Left lung (tissue), 10 donors: Measurements from ENCODE around the gene RARRES1. TPM values are rescaled to one million over a fixed set of nuclear protein-coding genes. Genes with fewer than 3 reads are reported as not detected.
A peak's percentile ranks its signal among the peaks of the same experiment; 100 is the strongest.

Experiments used
- ATAC-seq: fragments of 200-7000 bp; cut with Tn5 transposase; one replicate; pipeline ENCODE4 v1.9.1; 2020; ENCODE audit warnings: moderate library complexity
- DNase-seq, 4 donors: peaks; one replicate each; pipeline ENCODE4 v3.0.0-alpha.2; 2013 to 2020
- H3K27ac ChIP-seq, 2 donors: fragments of 200-600 bp; sonication (generic) in 1 of 2; one replicate each; pipeline versions ENCODE4 v1.5.0 to v1.8.0; 2020 to 2021
- H3K27me3 ChIP-seq, 2 donors: fragments of 200-600 bp; sonication (generic) in 1 of 2; one replicate each; pipeline versions ENCODE4 v1.5.0 to v1.8.0; 2020 to 2021
- H3K36me3 ChIP-seq, 2 donors: fragments of 200-600 bp; sonication (generic) in 1 of 2; one replicate each; pipeline versions ENCODE4 v1.5.0 to v1.8.0; 2020 to 2021
- H3K4me1 ChIP-seq, 2 donors: fragments of 200-600 bp; one replicate each; pipeline ENCODE4 v1.8.0; 2021
- H3K4me3 ChIP-seq, 2 donors: fragments of 200-600 bp; sonication (generic) in 1 of 2; one replicate each; pipeline versions ENCODE4 v1.5.0 to v1.8.0; 2020 to 2021; ENCODE audit warnings: mild to moderate bottlenecking in 1 of 2
- H3K9me3 ChIP-seq, 2 donors: fragments of 200-600 bp; sonication (generic) in 1 of 2; one replicate each; pipeline versions ENCODE4 v1.5.0 to v1.8.0; 2020 to 2021
- intact Hi-C, 2 donors: fragments of 100-400 bp; cut with DNase I; formaldehyde crosslinking; loops; one replicate each; pipeline versions ENCODE4 v1.11.2 to v1.14.2; 2022
- polyA plus RNA-seq, 6 donors: library from polyadenylated mRNA; unstranded; fragments of 120-200 nt; gene quantifications; one replicate each; pipeline ENCODE4 v1.2.1, GENCODE V29; 2013; ENCODE audit not compliant: insufficient read length in 6 of 6
- total RNA-seq, 2 donors: library from RNA; stranded (reverse); fragmentation: NEBNext Ultra II Directional; extraction: Animal tissue kit (Norgen Biotek cat#: 25700); gene quantifications; one replicate each; pipeline ENCODE4 v1.2.1, GENCODE V29; 2021
- TF ChIP-seq, protein P1 (sequence below), 2 donors: fragments of 200-600 bp; sonication (generic) in 1 of 2; IDR thresholded peaks; one replicate each; pipeline versions ENCODE4 v1.5.0 to v1.8.0; 2021; ENCODE audit warnings: antibody characterized with exemption in 2 of 2
- donor health status: DM: no; HTN: yes; CAD: no.
- donor health status: DM: no; HTN: no; CAD: no.

The RARRES1 gene
- total and polyA plus RNA-seq, 8 donors, result 39.4 to 131 (median 65.2) TPM

DNA sequence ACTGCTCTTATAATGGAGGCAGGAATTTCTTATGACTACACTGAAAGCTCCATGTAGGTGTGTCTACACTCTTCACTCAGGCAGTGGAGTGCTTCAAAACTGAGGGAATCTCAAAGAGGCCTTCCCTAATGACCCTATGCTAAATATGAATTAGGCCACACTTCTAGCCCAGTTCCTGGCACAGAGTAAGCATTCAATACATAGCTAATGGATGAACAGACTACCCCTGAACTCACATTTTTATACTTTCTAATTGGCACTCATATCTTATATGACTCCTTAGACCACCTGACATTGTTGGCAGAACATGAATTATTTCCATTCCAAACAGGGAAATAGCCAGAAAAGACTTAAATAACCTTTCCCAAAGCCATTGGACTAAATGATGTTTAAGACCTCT lies 3.4 kb downstream of the RARRES1 start:
- Histone ChIP-seq H3K4me3 (no peak overlapping the region), H3K9me3 (no peaks in the 10 kb centered on the region), H3K4me1 (peaks cover 33 to 44% of the 10 kb centered on the region in 2 donors), H3K27ac (no peak overlapping the region), H3K27me3 (peaks cover 0 to 7% of the 10 kb centered on the region in 2 donors), H3K36me3 (no peaks in the 10 kb centered on the region)
- TF ChIP-seq, protein P1, sequence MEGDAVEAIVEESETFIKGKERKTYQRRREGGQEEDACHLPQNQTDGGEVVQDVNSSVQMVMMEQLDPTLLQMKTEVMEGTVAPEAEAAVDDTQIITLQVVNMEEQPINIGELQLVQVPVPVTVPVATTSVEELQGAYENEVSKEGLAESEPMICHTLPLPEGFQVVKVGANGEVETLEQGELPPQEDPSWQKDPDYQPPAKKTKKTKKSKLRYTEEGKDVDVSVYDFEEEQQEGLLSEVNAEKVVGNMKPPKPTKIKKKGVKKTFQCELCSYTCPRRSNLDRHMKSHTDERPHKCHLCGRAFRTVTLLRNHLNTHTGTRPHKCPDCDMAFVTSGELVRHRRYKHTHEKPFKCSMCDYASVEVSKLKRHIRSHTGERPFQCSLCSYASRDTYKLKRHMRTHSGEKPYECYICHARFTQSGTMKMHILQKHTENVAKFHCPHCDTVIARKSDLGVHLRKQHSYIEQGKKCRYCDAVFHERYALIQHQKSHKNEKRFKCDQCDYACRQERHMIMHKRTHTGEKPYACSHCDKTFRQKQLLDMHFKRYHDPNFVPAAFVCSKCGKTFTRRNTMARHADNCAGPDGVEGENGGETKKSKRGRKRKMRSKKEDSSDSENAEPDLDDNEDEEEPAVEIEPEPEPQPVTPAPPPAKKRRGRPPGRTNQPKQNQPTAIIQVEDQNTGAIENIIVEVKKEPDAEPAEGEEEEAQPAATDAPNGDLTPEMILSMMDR (IDR thresholded peaks at IDR 0.05), result no peak
- intact Hi-C loops, result no loop called here
- no peak for ATAC-seq
- no peak for DNase-seq

DNA sequence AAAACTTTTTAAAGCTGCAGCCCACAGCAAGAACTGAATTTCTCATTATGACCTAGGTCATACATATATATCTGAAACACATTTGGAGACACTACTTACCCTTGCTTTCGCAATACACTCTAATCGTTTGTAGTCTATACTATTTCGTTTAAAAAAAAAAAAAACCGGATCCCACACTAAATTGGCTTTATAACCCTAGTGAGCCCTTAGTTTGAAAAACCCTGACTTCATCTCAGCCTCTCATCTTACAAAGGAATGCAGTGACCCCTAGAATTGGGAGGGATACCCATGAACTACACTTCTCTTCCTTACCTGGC lies 4.2 kb downstream of the RARRES1 start:
- ATAC-seq (no peak), DNase-seq (no peak)
- Histone ChIP-seq H3K4me3 (no peak overlapping the region), H3K27ac (no peak overlapping the region), H3K4me1 (peaks cover 36 to 49% of the 10 kb centered on the region in 2 donors), H3K27me3 (peaks cover 0 to 7% of the 10 kb centered on the region in 2 donors), H3K36me3 (no peaks in the 10 kb centered on the region), H3K9me3 (no peaks in the 10 kb centered on the region)
- TF ChIP-seq, protein P1 (IDR thresholded peaks at IDR 0.05), result no peak
- intact Hi-C loops, result no loop called here

DNA sequence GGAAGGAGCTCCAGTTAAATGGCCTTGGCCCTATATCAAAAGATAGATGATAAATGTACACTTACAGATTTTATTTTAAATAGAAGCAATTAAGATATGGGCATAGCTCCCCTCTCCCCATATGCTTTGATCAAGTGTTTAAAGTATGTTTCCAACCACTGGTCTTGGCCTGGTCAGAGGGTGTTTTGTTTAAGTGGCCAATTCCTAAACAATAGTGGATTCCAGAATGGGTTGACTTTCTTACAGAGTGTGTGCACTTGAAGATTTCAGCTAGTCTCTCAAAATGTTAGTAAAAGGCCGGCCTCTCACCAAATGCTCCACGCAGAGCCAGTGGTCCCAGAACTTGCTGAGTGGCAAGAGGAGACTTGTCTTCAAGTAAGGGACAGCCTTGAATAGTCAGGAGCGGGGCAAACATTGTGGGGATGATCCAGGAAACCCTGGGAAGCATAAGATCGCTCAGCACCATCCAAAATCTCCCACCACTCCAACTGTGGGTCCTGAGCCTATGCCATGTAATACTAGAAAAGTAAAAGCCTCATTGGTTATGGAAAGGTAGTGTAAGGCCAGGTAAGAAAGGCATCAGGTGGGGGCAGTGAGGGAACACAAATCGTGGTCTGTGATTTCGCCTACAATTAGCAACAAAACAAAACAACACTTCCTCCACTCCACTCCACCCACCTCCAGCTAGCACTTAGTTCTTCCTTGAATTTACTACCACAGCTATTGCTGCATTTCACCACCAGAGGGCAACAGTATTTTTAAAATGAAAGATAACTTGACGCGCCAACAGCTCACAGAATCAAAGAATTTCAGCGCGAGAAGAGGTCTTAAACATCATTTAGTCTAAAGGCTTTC lies 4.8 kb downstream of the RARRES1 start:
- intact Hi-C loops, result loop anchor here in 1 of 2 donors (2.0 kb wide), 1 partner anchor 63 kb away; no protein-coding TSS in a partner anchor
- peak; percentile 63 for ATAC-seq
- H3K4me3 ChIP-seq, result no peak overlapping the region

DNA sequence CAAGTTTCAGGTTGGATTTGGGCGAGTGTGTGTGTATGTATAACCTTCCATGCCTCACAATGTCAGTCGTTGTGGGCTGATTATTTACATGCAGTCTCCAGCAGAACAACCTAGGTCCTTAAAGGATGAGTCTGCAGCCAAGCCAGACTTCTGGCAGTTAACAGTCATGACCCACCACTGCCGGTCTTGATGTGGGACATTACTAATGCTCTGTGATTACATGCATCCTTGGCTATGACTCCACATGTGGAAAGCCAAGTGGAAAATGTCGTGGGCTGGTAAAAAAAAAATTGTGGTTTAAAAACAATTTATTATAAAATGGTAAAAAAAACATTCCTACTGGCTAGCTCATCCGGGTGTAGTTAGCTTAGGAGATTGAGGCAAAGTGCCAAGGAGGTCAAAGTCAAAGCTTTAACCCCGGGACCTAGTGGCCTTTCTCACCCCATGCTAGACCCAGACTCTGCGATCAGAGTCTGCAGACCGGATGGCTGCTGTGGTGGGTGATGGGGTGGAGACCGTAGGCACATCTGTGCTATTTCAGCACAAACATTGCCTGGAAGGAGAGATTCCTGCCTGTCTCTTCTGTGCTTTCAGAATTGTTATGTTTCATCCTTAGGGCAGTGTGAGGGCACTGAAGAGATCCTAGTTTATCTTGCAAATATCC lies 6.8 kb downstream of the RARRES1 start:
- intact Hi-C loops, result loop anchor here in 1 of 2 donors (2.0 kb wide), 1 partner anchor 65 kb away; no protein-coding TSS in a partner anchor
- no peaks in the 10 kb centered on the region for H3K36me3 ChIP-seq
- H3K4me3 ChIP-seq, result no peak overlapping the region
- H3K9me3 ChIP-seq, result no peaks in the 10 kb centered on the region
- peak overlapping the region; percentile 49 to 62 for H3K27ac ChIP-seq
- peaks cover 31 to 48% of the 10 kb centered on the region in 2 donors for H3K4me1 ChIP-seq
- H3K27me3 ChIP-seq, result no peaks in the 10 kb centered on the region
- DNase-seq (no peak), ATAC-seq (peak; percentile 64)
- TF ChIP-seq, protein P1 (IDR thresholded peaks at IDR 0.05), result no peak

More for the DNA sequence above, 4.8 kb downstream of the RARRES1 start:
- peak overlapping the region in 1 of 2 donors; percentile 62 for H3K27ac ChIP-seq
- no peaks in the 10 kb centered on the region for H3K9me3 ChIP-seq
- H3K4me1 ChIP-seq, result peaks cover 39 to 47% of the 10 kb centered on the region in 2 donors
- peak in 2 of 4 donors; percentile 71 to 83 for DNase-seq
- H3K36me3 ChIP-seq, result no peaks in the 10 kb centered on the region
- TF ChIP-seq, protein P1 (IDR thresholded peaks at IDR 0.05), result peak; percentile 70 to 86
- peaks cover 0 to 4% of the 10 kb centered on the region in 2 donors for H3K27me3 ChIP-seq

DNA sequence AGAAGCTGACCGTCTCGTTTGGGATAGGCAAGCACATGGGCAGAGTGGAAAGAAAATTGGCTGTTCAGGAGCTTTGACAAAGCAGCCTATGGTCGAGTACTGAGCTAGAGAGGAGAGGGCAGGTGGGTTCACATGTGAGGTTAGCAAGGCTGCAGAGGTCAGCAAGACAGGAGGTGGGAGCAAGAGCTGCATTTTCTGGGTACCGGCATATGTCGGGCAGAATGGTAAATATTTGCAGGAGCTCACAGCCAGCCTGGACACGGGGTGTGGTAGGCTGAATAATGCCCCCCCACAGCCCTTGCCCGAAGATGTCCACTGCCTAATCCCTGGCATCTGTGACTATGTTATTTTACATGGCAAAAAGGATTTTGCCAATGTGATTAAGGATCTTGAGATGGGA lies 8.3 kb downstream of the RARRES1 start:
- Histone ChIP-seq H3K4me1 (peaks cover 31 to 48% of the 10 kb centered on the region in 2 donors), H3K9me3 (no peaks in the 10 kb centered on the region), H3K27ac (peak overlapping the region; percentile 62 to 85), H3K27me3 (no peaks in the 10 kb centered on the region), H3K4me3 (no peak overlapping the region), H3K36me3 (no peaks in the 10 kb centered on the region)
- TF ChIP-seq, protein P1 (IDR thresholded peaks at IDR 0.05), result no peak
- ATAC-seq (no peak), DNase-seq (no peak)
- intact Hi-C loops, result no loop called here
